DOHH2 (cell line): ENCODE results near the gene KHDC4.

ENCODE experiments used
- H3F3A ChIP-seq: fragments of 200-600 bp; sonication (generic), shearing (Covaris generic); 2 replicates; pipeline ENCODE4 v1.6.0; 2016; ENCODE audit warnings: antibody characterized with exemption, mild to moderate bottlenecking; ENCODE audit not compliant: control insufficient read depth, insufficient read depth
- H3K27ac ChIP-seq: fragments of 200-600 bp; sonication (generic); 2 replicates; pipeline ENCODE4 v1.5.1; 2014; ENCODE audit warnings: low read depth, mild to moderate bottlenecking, low read length, moderate library complexity
- H3K27me3 ChIP-seq: fragments of 200-600 bp; sonication (generic); 2 replicates; pipeline ENCODE4 v1.6.1; 2014; ENCODE audit warnings: mild to moderate bottlenecking, low read length, mixed read lengths; ENCODE audit not compliant: control insufficient read depth
- H3K36me3 ChIP-seq: fragments of 200-600 bp; sonication (generic); 2 replicates; pipeline ENCODE4 v1.6.1; 2014; ENCODE audit warnings: mild to moderate bottlenecking, low read length, moderate library complexity, mixed read lengths; ENCODE audit not compliant: control insufficient read depth
- H3K4me1 ChIP-seq: fragments of 200-600 bp; sonication (generic); 2 replicates; pipeline ENCODE4 v1.6.1; 2014; ENCODE audit warnings: mild to moderate bottlenecking, low read length, mixed read lengths; ENCODE audit not compliant: control insufficient read depth
- H3K4me2 ChIP-seq: fragments of 200-600 bp; sonication (generic); 2 replicates; pipeline ENCODE4 v1.6.0; 2014; ENCODE audit warnings: mild to moderate bottlenecking, low read length, moderate library complexity
- H3K4me3 ChIP-seq: fragments of 200-600 bp; sonication (generic); 2 replicates; pipeline ENCODE4 v1.5.1; 2014; ENCODE audit warnings: mild to moderate bottlenecking, low read length, mixed read lengths
- H3K79me2 ChIP-seq: fragments of 200-600 bp; sonication (generic); 2 replicates; pipeline ENCODE4 v1.6.1; 2014; ENCODE audit warnings: mild to moderate bottlenecking, low read length, mixed read lengths; ENCODE audit not compliant: control insufficient read depth
- H3K9me2 ChIP-seq: fragments of 200-600 bp; sonication (generic); replicated peaks from 2 replicates; pipeline ENCODE4 v1.6.1; 2014; ENCODE audit warnings: mild to moderate bottlenecking, low read length, mixed read lengths; ENCODE audit not compliant: control insufficient read depth
- H3K9me3 ChIP-seq: fragments of 200-600 bp; sonication (generic); 2 replicates; pipeline ENCODE4 v1.6.1; 2014; ENCODE audit warnings: antibody characterized with exemption, low read length, mixed read lengths; ENCODE audit not compliant: control insufficient read depth, insufficient read depth
- H4K20me1 ChIP-seq: fragments of 200-600 bp; sonication (generic); 2 replicates; pipeline ENCODE4 v1.6.0; 2014; ENCODE audit warnings: low read depth, mild to moderate bottlenecking, antibody characterized with exemption, low read length, moderate library complexity; ENCODE audit not compliant: control insufficient read depth, insufficient read depth
- CTCF ChIP-seq: fragments of 200-600 bp; sonication (generic); IDR thresholded peaks from one replicate; pipeline ENCODE4 v1.5.1; 2014; ENCODE audit warnings: antibody characterized with exemption, mild to moderate bottlenecking, low read depth, low read length; ENCODE audit not compliant: poor library complexity, severe bottlenecking
- EZH2phosphoT487 ChIP-seq: fragments of 200-600 bp; sonication (generic); IDR thresholded peaks from 2 replicates; pipeline ENCODE4 v1.6.1; 2017; ENCODE audit warnings: borderline replicate concordance, mild to moderate bottlenecking, antibody characterized with exemption, low read length, moderate library complexity, mixed read lengths

KHDC4 gene

DNA sequence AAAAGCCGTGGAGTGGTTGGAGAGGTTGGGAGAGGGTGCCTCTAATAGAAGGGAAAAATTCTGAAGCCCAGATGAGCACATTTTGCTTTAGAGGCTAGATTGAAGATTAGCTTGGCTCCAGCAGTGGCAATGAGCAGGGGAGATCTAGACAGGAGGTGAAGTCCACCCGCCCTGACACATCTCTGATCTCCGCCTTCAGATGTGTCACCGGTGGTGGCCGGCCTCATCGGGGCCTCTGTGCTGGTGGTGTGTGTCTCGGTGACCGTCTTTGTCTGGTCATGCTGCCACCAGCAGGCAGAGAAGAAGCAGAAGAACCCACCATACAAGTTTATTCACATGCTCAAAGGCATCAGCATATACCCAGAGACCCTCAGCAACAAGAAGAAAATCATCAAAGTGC lies 66.4 kb downstream of the KHDC4 start:
- Histone ChIP-seq H3K4me1 (no peaks in the 10 kb centered on the region), H3K4me3 (no peak overlapping the region), H3K27me3 (no peaks in the 10 kb centered on the region), H3F3A (no peaks in the 10 kb centered on the region), H3K36me3 (peaks cover 19% of the 10 kb centered on the region; the same call in 1 of the 2 replicates), H3K27ac (no peak overlapping the region), H3K4me2 (no peak overlapping the region), H3K79me2 (peaks cover 7% of the 10 kb centered on the region), H3K9me2 (no peaks in the 10 kb centered on the region), H4K20me1 (no peaks in the 10 kb centered on the region), H3K9me3 (no peaks in the 10 kb centered on the region)
- no peak for TF ChIP-seq EZH2phosphoT487
- no peak for TF ChIP-seq CTCF

DNA sequence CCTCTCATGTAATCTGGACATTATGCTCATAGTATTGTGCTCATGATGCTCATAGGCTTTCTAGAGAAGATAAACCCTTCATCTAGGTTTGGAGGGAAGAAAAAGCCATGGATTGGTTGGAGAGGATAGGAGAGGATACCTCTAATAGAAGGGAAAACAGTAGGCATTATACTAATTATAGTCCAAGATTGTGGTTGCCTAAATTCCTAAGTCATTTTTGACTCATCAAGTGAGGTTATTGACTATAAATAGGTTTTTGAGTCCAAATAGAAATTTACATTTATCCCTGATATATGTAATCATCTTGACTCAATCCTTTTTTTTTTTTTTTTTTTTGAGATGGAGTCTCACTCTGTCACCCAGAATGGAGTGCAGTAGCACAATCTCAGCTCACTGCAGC lies 69.8 kb downstream of the KHDC4 start:
- Histone ChIP-seq H3K79me2 (peaks cover 39% of the 10 kb centered on the region), H3K9me2 (no peaks in the 10 kb centered on the region), H3K4me3 (no peak overlapping the region), H3K36me3 (peaks cover 6% of the 10 kb centered on the region; the same call in 1 of the 2 replicates), H3K9me3 (no peaks in the 10 kb centered on the region), H3K4me1 (peaks cover 18% of the 10 kb centered on the region), H3K27me3 (no peaks in the 10 kb centered on the region), H3K27ac (no peak overlapping the region), H3F3A (peaks cover 6% of the 10 kb centered on the region), H4K20me1 (no peaks in the 10 kb centered on the region), H3K4me2 (no peak overlapping the region)
- TF ChIP-seq CTCF (no peak), EZH2phosphoT487 (no peak)
